MM.1S (cell line): ENCODE data around the gene SLFN13.

Source experiments
- DNase-seq: peaks from one replicate; pipeline ENCODE4 v3.0.0-alpha.2; 2015
- H2AFZ ChIP-seq: fragments of 300-600 bp; sonication (generic); 2 replicates; pipeline ENCODE4 v1.6.0; 2016; ENCODE audit warnings: antibody characterized with exemption, low read length
- H3F3A ChIP-seq: fragments of 300-600 bp; sonication (generic); 2 replicates; pipeline ENCODE4 v1.6.1; 2016; ENCODE audit warnings: mild to moderate bottlenecking, antibody characterized with exemption, low read length, moderate library complexity, mixed read lengths; ENCODE audit not compliant: insufficient read depth
- H3K27ac ChIP-seq: fragments of 300-600 bp; sonication (generic); 2 replicates; pipeline ENCODE4 v1.5.1; 2016; ENCODE audit warnings: mild to moderate bottlenecking, low read length
- H3K27me3 ChIP-seq: fragments of 300-600 bp; sonication (generic); replicated peaks from 2 replicates; pipeline ENCODE4 v1.6.0; 2016; ENCODE audit warnings: low read length; ENCODE audit not compliant: insufficient read depth
- H3K36me3 ChIP-seq: fragments of 300-600 bp; sonication (generic); replicated peaks from 2 replicates; pipeline ENCODE4 v1.6.1; 2016; ENCODE audit warnings: mild to moderate bottlenecking, low read length, mixed read lengths; ENCODE audit not compliant: insufficient read depth
- H3K4me1 ChIP-seq: fragments of 300-600 bp; sonication (generic); 2 replicates; pipeline ENCODE4 v1.6.1; 2016; ENCODE audit warnings: low read length, mixed read lengths
- H3K4me2 ChIP-seq: fragments of 300-600 bp; sonication (generic); 2 replicates; pipeline ENCODE4 v1.6.0; 2016; ENCODE audit warnings: low read depth, low read length
- H3K4me3 ChIP-seq: fragments of 300-600 bp; sonication (generic); 2 replicates; pipeline ENCODE4 v1.5.1; 2016; ENCODE audit warnings: low read length, mixed read lengths
- H3K79me2 ChIP-seq: fragments of 300-600 bp; sonication (generic); 2 replicates; pipeline ENCODE4 v1.6.1; 2016; ENCODE audit warnings: mixed run types, low read length, mixed read lengths
- H3K9ac ChIP-seq: fragments of 300-600 bp; sonication (generic); 2 replicates; pipeline ENCODE4 v1.6.1; 2016; ENCODE audit warnings: low read length, mixed read lengths
- H3K9me2 ChIP-seq: fragments of 300-600 bp; sonication (generic); replicated peaks from 2 replicates; pipeline ENCODE4 v1.6.1; 2016; ENCODE audit warnings: mild to moderate bottlenecking, low read length, mixed read lengths; ENCODE audit not compliant: insufficient read depth
- H3K9me3 ChIP-seq: fragments of 300-600 bp; sonication (generic); replicated peaks from 2 replicates; pipeline ENCODE4 v1.6.1; 2016; ENCODE audit warnings: mild to moderate bottlenecking, low read length, mixed read lengths; ENCODE audit not compliant: insufficient read depth
- H4K20me1 ChIP-seq: fragments of 300-600 bp; sonication (generic); 2 replicates; pipeline ENCODE4 v1.6.1; 2016; ENCODE audit warnings: mild to moderate bottlenecking, low read length, moderate library complexity, mixed read lengths; ENCODE audit not compliant: insufficient read depth
- EZH2 ChIP-seq: fragments of 300-600 bp; sonication (generic); optimal IDR thresholded peaks from 2 replicates; pipeline ENCODE3; 2017; ENCODE audit warnings: low read depth, mild to moderate bottlenecking, antibody characterized with exemption, low read length, mixed read lengths
- EZH2phosphoT487 ChIP-seq: fragments of 300-600 bp; sonication (generic); IDR thresholded peaks from 2 replicates; pipeline ENCODE4 v1.6.1; 2018; ENCODE audit warnings: antibody characterized with exemption, low read length
- TF ChIP-seq, protein P1 (sequence below): fragments of 300-600 bp; sonication (generic); IDR thresholded peaks from 2 replicates; pipeline ENCODE4 v1.5.1; 2016; ENCODE audit warnings: antibody characterized with exemption, low read length, mixed read lengths

Gene SLFN13

DNA sequence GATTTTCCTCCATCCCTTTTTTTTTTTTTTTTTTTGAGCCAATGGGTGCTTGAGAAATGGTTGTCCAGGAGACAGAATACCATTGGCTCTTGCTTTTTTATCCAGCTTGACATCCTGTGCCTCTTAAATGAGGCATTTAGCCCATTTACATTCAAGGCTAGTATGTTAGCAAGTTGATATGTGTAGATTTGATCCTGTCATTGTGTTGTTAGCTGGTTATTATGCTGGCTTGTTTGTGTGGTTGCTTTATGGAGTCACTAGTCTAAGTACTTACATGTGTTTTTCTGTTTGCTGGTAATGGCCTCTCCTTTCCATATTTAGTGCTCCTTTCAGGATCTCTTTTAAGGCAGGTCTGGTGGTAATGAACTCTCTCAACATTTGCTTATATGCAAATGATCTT is 61.1 kb downstream of the SLFN13 start:
- Histone ChIP-seq H3K9ac (no peak overlapping the region), H3K27ac (no peak overlapping the region), H3K36me3 (no peaks in the 10 kb centered on the region), H3F3A (no peaks in the 10 kb centered on the region), H3K79me2 (no peaks in the 10 kb centered on the region), H3K4me1 (peaks cover 3% of the 10 kb centered on the region; the same call in 1 of the 2 replicates), H3K9me3 (no peaks in the 10 kb centered on the region), H4K20me1 (no peaks in the 10 kb centered on the region), H2AFZ (no peak overlapping the region), H3K4me3 (no peak overlapping the region), H3K27me3 (no peaks in the 10 kb centered on the region), H3K4me2 (no peak overlapping the region), H3K9me2 (no peaks in the 10 kb centered on the region)
- no peak for DNase-seq
- no peak for TF ChIP-seq EZH2
- TF ChIP-seq, protein P1, sequence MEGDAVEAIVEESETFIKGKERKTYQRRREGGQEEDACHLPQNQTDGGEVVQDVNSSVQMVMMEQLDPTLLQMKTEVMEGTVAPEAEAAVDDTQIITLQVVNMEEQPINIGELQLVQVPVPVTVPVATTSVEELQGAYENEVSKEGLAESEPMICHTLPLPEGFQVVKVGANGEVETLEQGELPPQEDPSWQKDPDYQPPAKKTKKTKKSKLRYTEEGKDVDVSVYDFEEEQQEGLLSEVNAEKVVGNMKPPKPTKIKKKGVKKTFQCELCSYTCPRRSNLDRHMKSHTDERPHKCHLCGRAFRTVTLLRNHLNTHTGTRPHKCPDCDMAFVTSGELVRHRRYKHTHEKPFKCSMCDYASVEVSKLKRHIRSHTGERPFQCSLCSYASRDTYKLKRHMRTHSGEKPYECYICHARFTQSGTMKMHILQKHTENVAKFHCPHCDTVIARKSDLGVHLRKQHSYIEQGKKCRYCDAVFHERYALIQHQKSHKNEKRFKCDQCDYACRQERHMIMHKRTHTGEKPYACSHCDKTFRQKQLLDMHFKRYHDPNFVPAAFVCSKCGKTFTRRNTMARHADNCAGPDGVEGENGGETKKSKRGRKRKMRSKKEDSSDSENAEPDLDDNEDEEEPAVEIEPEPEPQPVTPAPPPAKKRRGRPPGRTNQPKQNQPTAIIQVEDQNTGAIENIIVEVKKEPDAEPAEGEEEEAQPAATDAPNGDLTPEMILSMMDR = no peak
- TF ChIP-seq EZH2phosphoT487 = no peak
